HCT116 (cell line): ENCODE data around the gene LCE7A. TPM values are rescaled to one million over a fixed set of nuclear protein-coding genes. Genes with fewer than 3 reads are reported as not detected.

Experiments used
- ATAC-seq: fragments of 200-7000 bp; cut with Tn5 transposase; 2 replicates; pipeline ENCODE4 v1.9.1; 2020; ENCODE audit warnings: mild to moderate bottlenecking, moderate library complexity
- BruUV-seq: library from RNA; stranded (reverse); fragments of 400-500 nt; replicated peaks from 2 replicates; lab custom pipeline; 2021; lab: Mats Ljungman, UMichigan
- CTCF ChIA-PET: fragments of 300-600 bp; sonication (Branson Sonifier 250); formaldehyde crosslinking; loops from one replicate; lab custom pipeline; 2021; ENCODE audit warnings: antibody characterized with exemption; lab: Charles Lee
- POLR2A ChIA-PET: fragments of 300-600, 350-600 bp; sonication (Branson Sonifier 250); formaldehyde crosslinking; loops from one replicate; lab custom pipeline; 2021; ENCODE audit warnings: antibody characterized with exemption; lab: Charles Lee
- RAD21 ChIA-PET, 2 experiments: fragments of 300-600 bp; sonication (Branson Sonifier 250); formaldehyde crosslinking; loops; one replicate each; lab custom pipeline; 2023; ENCODE audit warnings: low total read pairs in 2 of 2; ENCODE audit not compliant: uncharacterized antibody in 2 of 2, unreplicated experiment in 2 of 2, low non-redundant PET in 1 of 2; lab: Charles Lee
- DNase-seq: peaks from one replicate; pipeline ENCODE4 v3.0.0-alpha.2; 2010; ENCODE audit warnings: low read depth, low spot score
- H2AFZ ChIP-seq: fragments of 200-600 bp; shearing (Covaris generic), sonication (generic); 2 replicates; pipeline ENCODE4 v1.6.1; 2017; ENCODE audit warnings: low read depth, mixed run types, mixed read lengths, antibody characterized with exemption, low read length; ENCODE audit not compliant: poor library complexity, severe bottlenecking
- H3K27ac ChIP-seq: 2 replicates; pipeline ENCODE4 v1.5.1; 2012; ENCODE audit warnings: low read depth, low read length
- H3K27me3 ChIP-seq: fragments of 200-600 bp; sonication (generic); 2 replicates; pipeline ENCODE4 v1.6.1; 2016; ENCODE audit warnings: mixed run types, low read length, mixed read lengths; ENCODE audit not compliant: insufficient read depth
- H3K36me3 ChIP-seq, 2 experiments: fragments of 200-500 bp in 1 of 2; fragments of 200-600 bp in 1 of 2; sonication (Bioruptor generic) in 1 of 2; sonication (generic) in 1 of 2; 2 replicates each; pipeline versions ENCODE4 v1.5.1 to v1.6.1; 2014 to 2016; ENCODE audit warnings: low read length in 2 of 2, inconsistent platforms in 1 of 2, mixed read lengths in 1 of 2, mixed run types in 1 of 2; ENCODE audit not compliant: insufficient read depth in 2 of 2, control insufficient read depth in 1 of 2
- H3K4me1 ChIP-seq, 2 experiments: fragments of 200-600 bp in 1 of 2; sonication (generic) in 1 of 2; 2 replicates each; pipeline versions ENCODE4 v1.5.1 to v1.6.1; 2012 to 2017; ENCODE audit warnings: low read length in 2 of 2, inconsistent platforms in 1 of 2, mild to moderate bottlenecking in 1 of 2, mixed read lengths in 1 of 2, mixed run types in 1 of 2, moderate library complexity in 1 of 2; ENCODE audit not compliant: insufficient read depth in 2 of 2, control insufficient read depth in 1 of 2
- H3K4me2 ChIP-seq: fragments of 200-600 bp; sonication (generic); 2 replicates; pipeline ENCODE4 v1.6.1; 2017; ENCODE audit warnings: mixed run types, low read length, mixed read lengths
- H3K4me3 ChIP-seq, 2 experiments: fragments of 200-600 bp in 1 of 2; sonication (generic) in 1 of 2; replicated peaks in 1 of 2; 2 replicates each; pipeline ENCODE4 v1.5.1; 2011 to 2016; ENCODE audit warnings: low read length in 2 of 2, control low read depth in 1 of 2, low read depth in 1 of 2, mild to moderate bottlenecking in 1 of 2, mixed read lengths in 1 of 2, mixed run types in 1 of 2
- H3K79me2 ChIP-seq: fragments of 200-600 bp; sonication (generic); 2 replicates; pipeline ENCODE4 v1.6.1; 2017; ENCODE audit warnings: mild to moderate bottlenecking, mixed run types, low read length, moderate library complexity, mixed read lengths; ENCODE audit not compliant: insufficient read depth
- H3K9ac ChIP-seq: fragments of 200-600 bp; sonication (generic); 2 replicates; pipeline ENCODE4 v1.6.1; 2016; ENCODE audit warnings: low read length, mixed read lengths
- H3K9me2 ChIP-seq: fragments of 200-600 bp; sonication (generic), shearing (Covaris generic); 2 replicates; pipeline ENCODE4 v1.6.1; 2017; ENCODE audit warnings: mixed run types, mild to moderate bottlenecking, moderate library complexity; ENCODE audit not compliant: insufficient read depth
- H3K9me3 ChIP-seq, 2 experiments: fragments of 200-500 bp in 1 of 2; fragments of 200-600 bp in 1 of 2; sonication (Bioruptor generic) in 1 of 2; sonication (generic) in 1 of 2; 2 replicates each; pipeline ENCODE4 v1.6.1; 2014 to 2017; ENCODE audit warnings: low read length in 2 of 2, mixed read lengths in 2 of 2, inconsistent platforms in 1 of 2, low read depth in 1 of 2, mild to moderate bottlenecking in 1 of 2, mixed run types in 1 of 2, moderate library complexity in 1 of 2; ENCODE audit not compliant: control insufficient read depth in 1 of 2, insufficient read depth in 1 of 2
- H4K20me1 ChIP-seq: fragments of 200-600 bp; sonication (generic), shearing (Covaris generic); 2 replicates; pipeline ENCODE4 v1.6.1; 2017; ENCODE audit warnings: mixed run types, mild to moderate bottlenecking, moderate library complexity; ENCODE audit not compliant: insufficient read depth
- CBX3 ChIP-seq: IDR thresholded peaks from 2 replicates; pipeline ENCODE4 v1.6.1; 2012; ENCODE audit warnings: low read depth
- CEBPB ChIP-seq: IDR thresholded peaks from 2 replicates; pipeline ENCODE4 v1.6.1; 2012; ENCODE audit warnings: low read depth
- EZH2 ChIP-seq: fragments of 200-600 bp; sonication (generic); IDR thresholded peaks from 2 replicates; pipeline ENCODE4 v1.6.1; 2017; ENCODE audit warnings: antibody characterized with exemption, mixed run types
- RAD21 ChIP-seq: IDR thresholded peaks from 2 replicates; pipeline ENCODE4 v1.6.1; 2012; ENCODE audit warnings: low read depth, mild to moderate bottlenecking
- SIN3A ChIP-seq: IDR thresholded peaks from 2 replicates; pipeline ENCODE4 v1.6.1; 2012; ENCODE audit warnings: low read depth
- SRF ChIP-seq: IDR thresholded peaks from 2 replicates; pipeline ENCODE4 v1.6.1; 2012; ENCODE audit warnings: low read depth
- YY1 ChIP-seq: IDR thresholded peaks from 2 replicates; pipeline ENCODE4 v1.6.1; 2011; ENCODE audit warnings: low read length, low read depth, moderate library complexity, mild to moderate bottlenecking; ENCODE audit not compliant: insufficient replicate concordance; ENCODE audit errors: extremely low read depth
- ZFX ChIP-seq: fragments of 450-650 bp; IDR thresholded peaks from 2 replicates; pipeline ENCODE4 v1.6.1; 2017
- intact Hi-C: fragments of 100-400 bp; cut with micrococcal nuclease; formaldehyde crosslinking; loops from 2 replicates; pipeline ENCODE4 v1.10.0; 2022
- total RNA-seq: library from RNA; stranded (reverse); gene quantifications from one replicate; pipeline ENCODE4 v1.2.1, GENCODE V29; 2021; ENCODE audit not compliant: unreplicated experiment
- TF ChIP-seq, protein P1 (sequence below), 3 experiments: fragments of 200-600 bp in 1 of 3; sonication (generic) in 1 of 3; IDR thresholded peaks in 2 of 3; conservative IDR thresholded peaks in 1 of 3; 2 replicates each; pipeline ENCODE4 v1.5.1; 2012 to 2017; ENCODE audit warnings: low read depth in 2 of 3, low read length in 2 of 3, antibody characterized with exemption in 1 of 3, borderline replicate concordance in 1 of 3, control low read depth in 1 of 3, mild to moderate bottlenecking in 1 of 3, mixed read lengths in 1 of 3, mixed run types in 1 of 3, moderate library complexity in 1 of 3; ENCODE audit not compliant: insufficient read depth in 1 of 3
- TF ChIP-seq, protein P2 (sequence below): IDR thresholded peaks from 2 replicates; pipeline ENCODE4 v1.6.1; 2012

Gene LCE7A
- total RNA-seq, 1 experiment from 2014 or later = not detected

GRCh38 chr1:152823294-152823693, 36.5 kb upstream of the LCE7A start:
- Histone ChIP-seq H3K4me1 (no peaks in the 10 kb centered on the region), H3K27me3 (peaks cover 34% of the 10 kb centered on the region), H3K9me3 (no peaks in the 10 kb centered on the region), H3K27ac (no peak overlapping the region), H3K9me2 (no peaks in the 10 kb centered on the region)
- no TSS peak for BruUV-seq
- no peak for DNase-seq
- TF ChIP-seq EZH2 (no peak), SRF (no peak), YY1 (no peak), CBX3 (no peak), ZFX (no peak), CEBPB (no peak), SIN3A (no peak), RAD21 (no peak)
- TF ChIP-seq, protein P1, sequence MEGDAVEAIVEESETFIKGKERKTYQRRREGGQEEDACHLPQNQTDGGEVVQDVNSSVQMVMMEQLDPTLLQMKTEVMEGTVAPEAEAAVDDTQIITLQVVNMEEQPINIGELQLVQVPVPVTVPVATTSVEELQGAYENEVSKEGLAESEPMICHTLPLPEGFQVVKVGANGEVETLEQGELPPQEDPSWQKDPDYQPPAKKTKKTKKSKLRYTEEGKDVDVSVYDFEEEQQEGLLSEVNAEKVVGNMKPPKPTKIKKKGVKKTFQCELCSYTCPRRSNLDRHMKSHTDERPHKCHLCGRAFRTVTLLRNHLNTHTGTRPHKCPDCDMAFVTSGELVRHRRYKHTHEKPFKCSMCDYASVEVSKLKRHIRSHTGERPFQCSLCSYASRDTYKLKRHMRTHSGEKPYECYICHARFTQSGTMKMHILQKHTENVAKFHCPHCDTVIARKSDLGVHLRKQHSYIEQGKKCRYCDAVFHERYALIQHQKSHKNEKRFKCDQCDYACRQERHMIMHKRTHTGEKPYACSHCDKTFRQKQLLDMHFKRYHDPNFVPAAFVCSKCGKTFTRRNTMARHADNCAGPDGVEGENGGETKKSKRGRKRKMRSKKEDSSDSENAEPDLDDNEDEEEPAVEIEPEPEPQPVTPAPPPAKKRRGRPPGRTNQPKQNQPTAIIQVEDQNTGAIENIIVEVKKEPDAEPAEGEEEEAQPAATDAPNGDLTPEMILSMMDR (IDR thresholded peaks at IDR 0.05 in 2 of 3, conservative IDR thresholded peaks at IDR 0.05 in 1 of 3; ENCODE audit: borderline replicate concordance in 1 of 3, insufficient read depth in 1 of 3, low read depth in 2 of 3, low read length in 2 of 3) = no peak
- TF ChIP-seq, protein P2, sequence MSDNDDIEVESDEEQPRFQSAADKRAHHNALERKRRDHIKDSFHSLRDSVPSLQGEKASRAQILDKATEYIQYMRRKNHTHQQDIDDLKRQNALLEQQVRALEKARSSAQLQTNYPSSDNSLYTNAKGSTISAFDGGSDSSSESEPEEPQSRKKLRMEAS = no peak
- TF ChIP-seq, all 23 proteins: peak for 0
- no peaks in the 10 kb centered on the region for H4K20me1 ChIP-seq
- ChIA-PET POLR2A (no interaction called here), CTCF (no interaction called here), RAD21 (no interaction called here)
- ATAC-seq = no peak
- H3K4me2 ChIP-seq = no peak overlapping the region
- H3K79me2 ChIP-seq = no peaks in the 10 kb centered on the region
- no peak overlapping the region for H3K4me3 ChIP-seq
- no peaks in the 10 kb centered on the region for H3K36me3 ChIP-seq
- intact Hi-C loops = no loop called here
- no peak overlapping the region for H3K9ac ChIP-seq
- no peak overlapping the region for H2AFZ ChIP-seq
